AG09319 (cell line): ENCODE measurements around the gene DESI2.

Source experiments
- DNase-seq: peaks from one replicate; pipeline ENCODE4 v3.0.0-alpha.2; 2010; ENCODE audit warnings: low read depth; ENCODE audit errors: extremely low read depth
- CTCF ChIP-seq: IDR thresholded peaks from 2 replicates; pipeline ENCODE4 v1.5.1; 2011; ENCODE audit warnings: low read depth, mild to moderate bottlenecking, inconsistent platforms, low read length, moderate library complexity

Gene DESI2

GRCh38 chr1:244642988-244643387 lies 9.9 kb upstream of the DESI2 start:
- no peak for DNase-seq
- no peak for TF ChIP-seq CTCF

DNA sequence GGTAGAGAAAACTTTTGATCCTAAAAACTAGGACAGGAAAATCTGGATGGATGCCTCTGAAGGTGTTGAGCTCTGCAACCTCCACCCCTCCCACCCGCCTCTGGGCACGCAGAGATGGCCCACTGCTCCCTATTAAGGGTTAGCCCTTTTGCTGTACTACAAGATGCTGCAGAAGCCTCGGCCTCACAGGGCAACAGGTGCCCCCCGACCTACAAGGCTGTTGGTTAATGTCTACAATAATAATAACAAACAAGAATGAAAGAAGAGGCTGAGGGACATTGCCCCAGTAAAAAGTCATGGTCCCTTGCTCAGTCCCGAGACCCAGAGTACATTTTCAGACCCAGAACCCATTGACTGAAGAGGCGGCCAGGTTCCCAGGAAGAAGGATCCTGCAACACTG lies 7.5 kb upstream of the DESI2 start:
- DNase-seq, result no peak

DNA sequence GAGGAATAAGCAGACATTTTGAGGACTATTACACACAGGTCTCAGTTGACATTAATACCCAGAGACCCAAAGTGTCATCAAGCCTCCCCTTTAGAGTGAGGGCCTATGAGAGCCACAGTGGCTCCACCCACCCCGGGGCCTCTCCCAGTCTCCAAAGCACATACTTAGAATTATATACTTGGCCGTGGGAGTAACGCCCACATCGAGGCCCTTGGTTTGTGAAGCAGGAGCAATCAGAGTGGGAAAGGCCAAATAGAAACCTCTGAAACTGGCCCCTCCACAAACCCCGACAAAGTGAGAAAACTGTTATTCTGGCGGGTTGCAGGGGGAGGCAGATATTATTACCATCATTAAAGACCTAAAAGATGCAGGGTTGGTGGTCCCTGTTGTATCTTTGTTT lies 7.0 kb upstream of the DESI2 start:
- TF ChIP-seq CTCF, result no peak
- DNase-seq, result no peak

More for the DNA sequence above, 7.5 kb upstream of the DESI2 start:
- no peak for TF ChIP-seq CTCF

GRCh38 chr1:244647819-244648218 lies 5.1 kb upstream of the DESI2 start:
- no peak for DNase-seq
- TF ChIP-seq CTCF, result no peak

DNA sequence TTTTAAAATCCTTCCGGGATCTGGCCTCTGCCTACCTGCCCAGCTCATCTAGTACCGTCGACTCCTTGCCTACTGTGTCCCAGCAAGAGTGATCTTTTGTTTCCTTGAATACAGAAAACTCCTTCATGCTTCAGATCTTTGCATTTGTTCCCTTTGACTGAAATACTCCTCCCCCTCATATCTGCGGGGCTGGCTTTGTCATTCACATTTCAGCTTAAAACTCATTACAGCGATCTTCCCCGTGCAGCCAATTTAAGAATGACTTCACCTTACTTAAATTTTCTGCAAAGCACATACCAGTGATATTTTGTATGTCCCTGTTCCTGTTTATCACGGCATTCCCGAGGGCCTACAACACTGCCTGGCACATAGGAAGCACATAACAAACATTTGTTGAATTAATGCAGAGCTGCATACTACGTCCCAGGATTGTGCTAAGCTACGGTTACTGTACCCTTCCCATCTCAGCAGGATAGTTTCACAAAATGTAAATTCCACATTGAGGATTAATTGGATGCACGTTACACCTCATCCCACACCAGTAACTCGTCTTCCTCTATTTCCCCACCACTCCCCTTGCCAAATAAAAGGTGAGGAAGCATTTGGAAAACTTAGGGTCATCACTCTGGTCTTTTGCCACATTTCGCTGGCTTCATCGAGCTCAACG lies 837 bp upstream of the DESI2 start:
- no peak for TF ChIP-seq CTCF
- DNase-seq, result no peak

- no peak for TF ChIP-seq CTCF
- DNase-seq, result no peak
These were observed 647 bp downstream of the DESI2 start for GRCh38 chr1:244653439-244654107.
